ENCODE results near the gene MRPL45.

Gene MRPL45

DNA sequence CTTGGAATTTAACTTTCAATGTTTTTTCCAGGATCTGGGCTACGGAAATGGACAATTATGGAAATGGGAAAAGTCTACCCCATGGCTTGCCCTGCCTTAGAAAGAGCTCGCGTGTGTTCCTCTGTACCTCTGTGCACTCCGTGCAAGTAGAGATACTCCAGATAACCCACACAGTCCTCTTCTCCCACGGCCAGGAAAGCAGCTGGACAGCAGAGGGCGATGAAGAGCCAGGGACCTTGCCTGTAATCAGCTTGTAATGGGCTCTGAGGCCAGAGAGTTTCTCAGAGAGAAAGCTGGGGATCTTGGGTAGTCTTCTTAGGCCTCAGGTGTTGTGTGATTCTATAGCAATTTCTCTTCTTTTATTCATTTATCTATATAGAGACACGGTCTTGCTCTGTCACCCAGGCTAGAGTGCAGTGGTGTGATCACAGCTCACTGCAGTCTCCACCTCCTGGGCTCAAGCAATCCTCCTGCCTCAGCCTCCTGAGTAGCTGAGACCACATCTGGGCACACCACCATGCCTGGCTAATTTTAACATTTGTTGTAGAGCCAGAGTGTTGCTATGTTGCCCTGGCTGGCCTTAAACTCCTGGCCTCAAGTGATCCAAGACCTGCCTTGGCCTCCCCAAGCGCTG lies 52.2 kb downstream of the MRPL45 start:
- DNase-seq: peak; percentile 74

DNA sequence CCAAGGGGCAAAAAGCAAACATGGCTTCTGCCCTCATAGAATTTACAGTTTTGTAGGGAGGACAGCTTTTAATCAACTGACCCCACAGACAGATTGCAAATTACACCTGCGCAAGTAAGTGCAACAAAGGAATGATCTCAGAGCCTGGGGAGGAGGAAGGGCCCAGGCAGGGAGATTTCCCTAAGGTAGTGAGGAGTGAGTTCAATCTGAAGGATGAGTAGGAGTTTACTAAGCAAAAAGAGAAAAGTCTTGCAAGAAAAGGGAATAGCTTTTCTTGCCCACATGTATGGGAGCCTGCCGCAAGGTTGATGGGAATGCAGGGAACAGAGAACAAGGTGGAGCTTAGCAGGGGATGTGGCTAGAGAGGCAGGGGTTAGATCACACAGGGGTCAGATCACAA lies 53.1 kb downstream of the MRPL45 start:
- no peak for DNase-seq

DNA sequence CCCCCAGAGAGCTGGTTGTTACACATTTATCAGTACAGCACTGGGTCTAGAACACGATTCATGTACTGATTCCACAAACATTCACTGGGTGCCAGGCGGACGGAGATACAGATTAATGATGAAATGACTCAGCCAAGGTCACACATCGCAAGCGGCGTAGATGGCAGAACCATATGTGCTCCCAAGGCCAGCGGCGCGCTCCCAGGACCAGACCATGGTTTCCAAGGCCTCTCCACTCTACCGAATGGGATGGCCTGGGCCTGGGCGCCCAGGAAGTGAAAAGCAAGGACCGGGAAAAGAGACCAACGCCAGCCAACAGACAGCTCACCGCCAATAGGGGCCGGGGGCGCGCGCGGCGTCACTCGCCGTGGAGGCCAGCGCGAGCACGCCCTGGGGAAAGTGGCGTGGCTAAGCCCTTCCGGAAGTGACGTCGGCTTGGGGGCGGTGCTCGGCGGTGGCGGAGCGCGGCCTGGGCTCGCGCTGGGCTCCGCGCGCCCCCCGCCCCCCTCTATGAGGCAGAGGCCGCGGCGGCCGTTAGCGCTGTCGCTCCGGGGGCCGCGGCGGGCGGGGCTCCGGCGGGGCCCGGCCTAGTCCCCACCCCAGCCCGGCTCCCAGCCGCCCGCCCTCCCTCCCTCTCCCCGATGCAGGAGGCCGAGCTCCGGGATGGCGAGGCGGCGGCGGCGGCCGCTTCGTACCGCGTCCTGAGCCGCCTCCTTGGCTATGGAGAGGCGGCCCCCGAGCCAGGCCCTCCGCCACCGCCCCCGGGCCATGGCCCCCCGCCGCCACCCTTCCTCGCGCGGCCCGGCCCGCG lies 54.6 kb downstream of the MRPL45 start, which contains the start of gene SOCS7:
SOCS7 (plus strand) TSS at position 433 of the 811 bp plus-strand sequence; CDS start at position 642, 209 bp downstream.
- peak; percentile 92 for DNase-seq

- DNase-seq: no peak
These were observed 55.5 kb downstream of the MRPL45 start for GRCh38 chr17:38352245-38353085.

- DNase-seq: no peak
These were observed 56.2 kb downstream of the MRPL45 start for GRCh38 chr17:38353086-38353604.

- no peak for DNase-seq
These were observed 56.7 kb downstream of the MRPL45 start for GRCh38 chr17:38353668-38354067.

DNA sequence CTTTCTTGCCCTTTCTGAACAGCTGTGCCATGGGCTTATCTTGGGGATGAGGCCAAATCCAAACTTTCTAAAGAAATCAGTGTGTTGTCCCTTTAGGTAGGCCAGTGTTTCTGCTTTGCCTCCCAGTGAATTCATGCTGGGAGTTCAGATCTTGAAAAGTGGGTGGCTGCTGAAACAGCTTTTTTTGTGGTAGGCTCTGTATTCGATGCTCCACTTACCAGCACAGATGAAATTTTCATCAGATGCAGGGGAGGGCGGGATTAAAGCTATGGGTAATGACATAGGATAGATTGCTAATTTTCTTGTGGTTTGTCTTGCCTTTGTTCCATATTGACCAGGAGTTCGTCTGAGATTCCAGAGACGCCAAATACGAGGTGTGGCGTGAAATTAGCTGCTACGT lies 57.5 kb downstream of the MRPL45 start:
- DNase-seq: no peak

GRCh38 chr17:38355251-38355650 lies 58.3 kb downstream of the MRPL45 start:
- no peak for DNase-seq

- no peak for DNase-seq
These were observed 60.6 kb downstream of the MRPL45 start for GRCh38 chr17:38357486-38358123.

DNA sequence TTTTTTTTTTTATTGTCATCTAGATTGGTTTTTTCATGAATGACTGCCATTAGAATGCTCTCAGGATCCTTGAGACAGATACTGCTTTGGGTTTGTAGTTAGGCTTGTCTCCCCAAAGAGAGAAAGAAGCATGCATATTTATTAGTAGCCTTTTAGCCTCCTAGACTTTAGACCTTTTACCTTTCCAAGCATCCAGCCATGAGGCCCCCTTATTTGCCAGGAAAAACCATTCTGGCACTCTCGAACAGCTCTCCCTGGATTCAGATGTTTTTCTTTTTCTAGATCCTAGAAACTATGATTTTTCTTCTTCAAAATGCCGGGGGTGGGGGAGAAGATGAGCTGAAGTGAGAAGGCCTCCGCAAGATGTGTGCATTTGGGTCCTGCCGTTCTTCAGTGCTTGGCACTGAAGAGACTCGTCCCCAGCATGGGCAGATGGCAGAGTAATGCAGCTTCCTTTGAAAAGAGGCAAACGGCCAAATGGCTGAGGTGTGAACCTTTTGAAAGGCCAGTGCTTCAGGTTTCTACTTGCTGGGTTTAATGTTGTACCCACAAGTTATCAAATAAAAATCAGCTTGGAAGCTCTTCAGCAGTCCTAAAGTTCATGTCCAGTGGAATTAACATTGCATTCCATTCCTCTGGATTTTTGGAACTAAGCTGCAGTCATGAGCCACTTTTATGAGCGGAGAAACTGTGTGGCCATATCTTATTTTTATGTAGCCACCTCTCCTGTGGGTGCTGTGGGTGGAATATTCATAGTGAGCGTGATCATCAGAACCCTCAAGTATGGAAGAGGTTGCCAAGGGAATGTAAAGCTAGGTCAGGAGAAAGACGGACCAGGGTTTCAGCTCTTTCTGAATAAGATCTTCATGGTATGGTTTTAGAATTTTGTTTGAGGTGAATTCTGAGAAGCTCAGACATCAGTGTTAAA lies 61.9 kb downstream of the MRPL45 start:
- no peak for DNase-seq

DNA sequence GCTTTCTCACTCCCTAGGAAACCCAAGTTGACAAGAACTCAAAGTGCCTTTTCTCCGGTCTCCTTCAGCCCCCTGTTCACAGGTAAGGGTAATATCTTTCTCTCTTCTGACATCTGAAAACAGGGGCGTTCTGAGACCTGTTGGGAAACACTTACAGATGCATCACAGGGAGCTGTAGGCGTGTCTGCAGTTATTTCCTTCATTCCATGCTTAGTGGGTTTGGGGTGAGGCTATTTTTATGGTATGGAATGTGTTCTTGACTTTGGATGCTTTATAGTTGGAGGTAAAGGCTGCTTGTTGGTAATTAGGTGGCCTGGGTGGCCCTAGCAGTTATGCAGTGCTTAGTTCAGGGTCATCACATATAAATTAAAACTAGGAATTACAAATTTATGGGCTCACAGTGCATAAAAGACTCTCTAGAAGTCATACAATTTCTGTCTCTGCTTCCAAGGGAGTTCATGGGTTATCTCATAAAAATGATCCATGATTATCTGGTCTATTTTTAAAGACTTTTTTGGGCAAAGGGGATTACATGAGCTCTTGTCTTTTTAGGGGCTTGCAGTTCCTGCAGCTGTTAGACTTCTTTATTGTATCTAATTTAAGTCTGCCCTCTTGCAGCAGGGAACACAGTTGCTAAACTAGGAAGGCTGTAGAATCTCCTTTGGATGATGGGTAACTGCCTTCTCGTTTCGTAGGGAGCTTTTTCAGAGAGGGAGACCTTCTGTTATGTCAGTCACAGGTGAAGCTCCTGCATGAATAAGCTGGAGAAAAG lies 64.9 kb downstream of the MRPL45 start:
- DNase-seq: no peak

GRCh38 chr17:38363016-38363415 lies 66.0 kb downstream of the MRPL45 start:
- DNase-seq: no peak

- no peak for DNase-seq
These were observed 67.8 kb downstream of the MRPL45 start for GRCh38 chr17:38364741-38365140.

DNA sequence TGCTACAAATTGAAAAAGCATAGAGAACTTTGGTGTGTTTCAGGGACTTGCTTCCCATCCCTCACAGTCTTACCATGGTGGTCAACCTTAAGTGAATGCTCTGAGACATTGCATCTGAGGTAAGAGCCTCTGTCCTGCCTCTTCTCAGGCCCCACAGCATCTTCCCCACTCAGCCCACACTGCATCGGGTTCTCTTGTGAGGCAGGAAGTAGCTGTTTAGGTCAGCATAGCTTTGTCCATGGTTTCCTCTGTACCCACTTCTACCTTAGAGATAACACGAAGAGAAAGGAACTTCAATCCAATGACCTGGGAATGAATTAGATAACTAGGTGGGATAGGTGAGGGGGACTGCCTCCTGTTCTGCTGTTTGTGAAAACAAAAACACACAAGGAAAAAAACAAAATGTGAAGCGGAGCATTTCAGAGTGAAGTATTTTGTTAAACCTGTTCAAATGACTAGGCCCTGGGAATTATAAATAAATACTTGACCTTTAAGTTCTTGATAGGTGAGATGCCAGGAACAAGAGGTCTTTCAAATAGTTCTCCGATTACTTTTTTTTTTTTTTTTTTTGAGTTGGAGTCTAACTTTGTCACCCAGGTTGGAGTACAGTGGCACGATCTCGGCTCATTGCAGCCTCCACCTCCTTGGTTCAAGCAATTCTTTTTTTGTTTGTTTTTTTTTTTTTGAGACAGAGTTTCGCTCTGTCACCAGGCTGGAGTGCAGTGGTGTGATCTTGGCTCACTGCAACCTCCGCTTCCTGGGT lies 72.3 kb downstream of the MRPL45 start:
- no peak for DNase-seq

Measured in stimulated activated naive CD4-positive, alpha-beta T cell treated with Interleukin-2 at 50 U/mL for 16 hours (primary cell).